Brain microvascular endothelial cell (primary cell): ENCODE data around the gene KCND3.

Experiments used
- DNase-seq: peaks from one replicate; pipeline ENCODE4 v3.0.0-alpha.2; 2020
- H3K27ac ChIP-seq: fragments of 250-450 bp; sonication (Bioruptor Pico); 2 replicates; pipeline ENCODE4 v1.5.1; 2020; ENCODE audit warnings: mild to moderate bottlenecking, moderate library complexity
- H3K27me3 ChIP-seq: fragments of 250-450 bp; sonication (Bioruptor Pico); replicated peaks from 2 replicates; pipeline ENCODE4 v1.5.1; 2020; ENCODE audit warnings: mild to moderate bottlenecking
- H3K36me3 ChIP-seq: fragments of 250-450 bp; sonication (Bioruptor Pico); replicated peaks from 2 replicates; pipeline ENCODE4 v1.5.1; 2020; ENCODE audit warnings: mild to moderate bottlenecking
- H3K4me3 ChIP-seq: 2 replicates; pipeline ENCODE4 v1.5.1; 2011; ENCODE audit warnings: low read depth, mild to moderate bottlenecking, control low read depth, low read length, moderate library complexity
- in situ Hi-C: cut with HindIII; loops from 2 replicates; pipeline ENCODE4 v1.10.0; 2017; ENCODE audit warnings: low sequenced_read_pairs, low pct_ligation_motif_present
- TF ChIP-seq, protein P1 (sequence below): IDR thresholded peaks from 2 replicates; pipeline ENCODE4 v1.5.1; 2011; ENCODE audit warnings: low read depth, mild to moderate bottlenecking, moderate library complexity, low read length, control low read depth, inconsistent platforms; ENCODE audit errors: missing control alignments

The KCND3 gene

DNA sequence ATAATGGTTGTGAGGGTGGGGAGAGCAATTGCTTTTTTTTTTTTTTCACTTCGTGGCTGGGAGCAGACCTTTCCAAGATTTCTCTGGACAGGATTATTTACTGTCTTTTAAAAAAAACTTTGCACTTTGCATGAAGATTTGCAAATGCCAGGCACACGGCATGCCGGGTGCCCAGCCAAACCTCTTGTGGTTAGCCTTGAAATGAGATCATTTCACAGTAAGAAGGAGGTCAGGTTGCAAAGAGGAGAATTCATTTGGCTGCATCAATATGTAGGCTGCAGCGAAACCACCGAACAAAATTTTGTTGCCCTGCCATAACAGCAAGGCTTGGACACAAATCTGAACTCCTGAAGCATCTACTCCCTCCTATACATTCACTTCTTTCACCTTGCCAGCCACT lies 36.5 kb upstream of the KCND3 start:
- TF ChIP-seq, protein P1, sequence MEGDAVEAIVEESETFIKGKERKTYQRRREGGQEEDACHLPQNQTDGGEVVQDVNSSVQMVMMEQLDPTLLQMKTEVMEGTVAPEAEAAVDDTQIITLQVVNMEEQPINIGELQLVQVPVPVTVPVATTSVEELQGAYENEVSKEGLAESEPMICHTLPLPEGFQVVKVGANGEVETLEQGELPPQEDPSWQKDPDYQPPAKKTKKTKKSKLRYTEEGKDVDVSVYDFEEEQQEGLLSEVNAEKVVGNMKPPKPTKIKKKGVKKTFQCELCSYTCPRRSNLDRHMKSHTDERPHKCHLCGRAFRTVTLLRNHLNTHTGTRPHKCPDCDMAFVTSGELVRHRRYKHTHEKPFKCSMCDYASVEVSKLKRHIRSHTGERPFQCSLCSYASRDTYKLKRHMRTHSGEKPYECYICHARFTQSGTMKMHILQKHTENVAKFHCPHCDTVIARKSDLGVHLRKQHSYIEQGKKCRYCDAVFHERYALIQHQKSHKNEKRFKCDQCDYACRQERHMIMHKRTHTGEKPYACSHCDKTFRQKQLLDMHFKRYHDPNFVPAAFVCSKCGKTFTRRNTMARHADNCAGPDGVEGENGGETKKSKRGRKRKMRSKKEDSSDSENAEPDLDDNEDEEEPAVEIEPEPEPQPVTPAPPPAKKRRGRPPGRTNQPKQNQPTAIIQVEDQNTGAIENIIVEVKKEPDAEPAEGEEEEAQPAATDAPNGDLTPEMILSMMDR: no peak
- H3K27ac ChIP-seq: no peak overlapping the region
- in situ Hi-C loops: no loop called here

DNA sequence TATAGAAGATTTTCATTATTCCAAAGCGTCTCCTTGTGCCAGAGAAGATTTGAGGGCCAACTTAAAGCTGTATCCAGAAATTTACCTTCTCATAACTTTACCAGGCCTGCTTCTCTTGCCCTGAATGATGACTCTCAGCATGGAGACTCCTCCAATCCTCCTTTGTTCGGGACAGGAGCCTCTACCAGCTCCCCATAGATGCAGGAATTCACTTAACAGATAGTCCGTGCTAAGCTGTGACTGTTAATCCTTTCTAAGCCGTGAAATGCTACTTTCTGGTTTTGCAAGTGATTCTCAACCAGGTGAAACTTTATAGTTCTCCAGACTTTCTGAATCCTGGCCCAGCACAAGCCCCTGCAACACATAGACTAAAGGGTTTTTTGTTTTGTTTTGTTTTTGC lies 31.8 kb upstream of the KCND3 start:
- in situ Hi-C loops: no loop called here
- no peak overlapping the region for H3K27ac ChIP-seq

More for the DNA sequence above, 36.5 kb upstream of the KCND3 start:
- H3K4me3 ChIP-seq: no peak overlapping the region
- H3K36me3 ChIP-seq: no peaks in the 10 kb centered on the region
- no peaks in the 10 kb centered on the region for H3K27me3 ChIP-seq
- no peak for DNase-seq

DNA sequence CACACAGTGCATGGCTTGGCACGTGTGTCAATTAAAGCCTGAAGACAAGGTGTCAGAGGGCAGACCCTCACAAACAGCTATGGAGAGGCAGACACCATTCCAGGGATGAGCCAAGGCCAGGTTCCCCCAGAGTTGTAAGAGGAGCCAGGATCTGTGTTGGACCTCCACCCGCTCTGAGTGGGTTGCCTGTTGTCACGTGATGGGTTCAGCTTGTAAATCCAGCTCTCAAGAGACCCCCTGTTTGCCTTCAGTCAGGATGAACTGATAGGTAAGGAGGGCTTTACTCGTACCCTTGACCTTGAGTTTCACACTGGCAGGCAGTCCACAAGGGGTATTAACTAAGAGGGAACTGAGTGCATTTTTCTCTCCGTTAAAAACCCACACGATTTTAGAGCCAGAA lies 27.7 kb upstream of the KCND3 start:
- TF ChIP-seq, protein P1: no peak
- no peak overlapping the region for H3K27ac ChIP-seq
- H3K4me3 ChIP-seq: no peak overlapping the region
- no peak for DNase-seq
- in situ Hi-C loops: no loop called here
- H3K36me3 ChIP-seq: no peaks in the 10 kb centered on the region
- no peaks in the 10 kb centered on the region for H3K27me3 ChIP-seq

More for the DNA sequence above, 31.8 kb upstream of the KCND3 start:
- no peak overlapping the region for H3K4me3 ChIP-seq
- no peaks in the 10 kb centered on the region for H3K36me3 ChIP-seq
- no peak for DNase-seq
- H3K27me3 ChIP-seq: no peaks in the 10 kb centered on the region
- TF ChIP-seq, protein P1: no peak

DNA sequence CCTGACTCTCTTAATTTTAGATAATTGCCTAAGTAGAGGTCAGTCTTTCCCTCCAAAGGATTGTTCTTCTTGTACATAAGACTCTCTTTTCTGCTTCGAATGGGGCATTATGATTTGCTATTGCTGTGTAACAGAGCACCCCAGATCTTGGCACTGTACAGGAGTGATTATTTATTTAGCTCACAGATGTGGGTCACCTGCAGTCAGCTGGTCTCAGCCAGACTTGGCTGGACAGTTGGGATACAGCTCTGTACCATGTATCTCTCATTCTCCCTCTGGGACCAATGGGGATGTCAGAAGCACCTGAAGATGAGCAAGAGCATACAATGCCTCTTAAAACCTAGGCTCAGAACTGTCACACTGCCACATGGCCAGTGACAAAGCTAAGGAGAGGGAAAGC lies 23.4 kb upstream of the KCND3 start:
- TF ChIP-seq, protein P1: no peak
- Histone ChIP-seq H3K27ac (no peak overlapping the region), H3K4me3 (no peak overlapping the region), H3K27me3 (no peaks in the 10 kb centered on the region), H3K36me3 (no peaks in the 10 kb centered on the region)
- in situ Hi-C loops: no loop called here
- no peak for DNase-seq

DNA sequence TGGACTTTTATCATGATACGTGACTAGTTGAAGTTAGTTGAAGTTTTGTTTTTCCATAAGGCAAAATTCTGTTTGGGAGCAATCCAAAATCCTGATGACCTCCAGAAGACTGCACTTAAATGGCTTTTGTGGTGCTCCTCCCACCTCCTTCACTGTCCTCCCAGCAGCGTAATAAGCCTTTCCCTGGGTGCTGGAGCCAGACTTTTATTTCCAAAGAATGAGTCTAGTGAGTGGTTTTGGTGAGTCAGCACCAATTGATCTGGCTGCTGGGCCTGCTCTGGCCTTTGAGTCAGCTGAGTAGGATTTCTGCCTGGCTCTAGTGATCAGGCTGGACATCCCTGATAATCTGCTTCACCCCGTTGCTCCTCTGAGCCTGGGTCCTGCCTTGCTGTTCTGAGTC lies 21.7 kb upstream of the KCND3 start:
- DNase-seq: no peak
- in situ Hi-C loops: no loop called here
- no peak overlapping the region for H3K27ac ChIP-seq
- H3K36me3 ChIP-seq: no peaks in the 10 kb centered on the region
- TF ChIP-seq, protein P1: no peak
- H3K4me3 ChIP-seq: no peak overlapping the region
- no peaks in the 10 kb centered on the region for H3K27me3 ChIP-seq

DNA sequence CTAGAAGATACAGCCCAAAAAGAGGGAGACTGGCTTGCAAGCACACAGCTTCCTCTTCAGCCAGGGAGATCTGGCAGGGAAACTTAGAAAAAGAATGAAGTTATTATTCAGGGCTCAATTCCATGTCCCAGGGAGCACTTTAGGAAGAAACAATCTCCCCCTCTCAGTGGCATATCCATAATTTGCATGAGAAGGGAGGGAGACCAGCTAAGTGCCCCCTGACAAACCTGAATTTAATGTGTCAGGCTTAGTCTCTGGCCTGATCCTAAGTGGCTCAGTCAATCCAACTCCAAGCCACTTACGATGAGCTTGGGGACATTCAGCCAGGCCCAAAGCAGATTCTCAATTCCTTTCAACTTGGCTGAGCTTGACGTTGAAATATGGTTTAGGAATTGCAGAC lies 17.7 kb upstream of the KCND3 start:
- H3K27me3 ChIP-seq: no peaks in the 10 kb centered on the region
- H3K27ac ChIP-seq: no peak overlapping the region
- DNase-seq: no peak
- no peak overlapping the region for H3K4me3 ChIP-seq
- in situ Hi-C loops: no loop called here
- TF ChIP-seq, protein P1: no peak
- no peaks in the 10 kb centered on the region for H3K36me3 ChIP-seq
